GM19467 (cell line): Measurements from ENCODE around the gene MMAA.

Experiments
- ATAC-seq: cut with Tn5 transposase; IDR thresholded peaks from one replicate; pipeline ENCODE4 v1.9.1; 2021; ENCODE audit warnings: mild to moderate bottlenecking, moderate library complexity; ENCODE audit not compliant: unreplicated experiment

MMAA gene

DNA sequence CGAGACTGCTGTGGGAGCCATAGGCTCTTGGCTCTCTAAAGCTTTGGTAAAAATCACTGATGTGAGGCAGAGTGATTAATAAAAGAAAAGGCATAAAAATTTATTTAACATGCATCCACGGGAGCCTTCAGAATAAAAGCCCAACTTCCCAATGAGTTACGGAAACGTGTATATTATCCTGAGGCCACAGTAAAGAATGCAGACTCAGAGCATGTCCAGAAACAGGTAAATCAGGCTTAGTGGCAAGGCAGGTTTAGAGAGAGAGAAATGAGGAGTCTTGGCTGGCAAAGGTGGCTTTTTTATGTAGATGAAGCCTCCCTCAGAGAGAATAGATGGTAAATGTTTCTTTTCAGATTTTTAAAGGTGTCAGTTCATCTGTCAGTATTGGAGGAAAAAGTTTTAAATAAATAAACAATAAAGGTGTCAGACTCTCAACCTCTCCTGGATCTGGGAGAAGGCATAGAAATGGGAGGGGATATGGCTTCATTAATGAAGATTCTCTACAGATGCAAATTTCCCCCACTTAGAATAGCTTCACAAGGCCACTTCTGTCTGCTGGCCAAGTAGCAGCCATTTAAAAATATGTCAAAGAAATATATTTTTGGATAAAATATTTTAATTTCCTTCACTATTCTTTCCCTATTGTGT, 84.8 kb downstream of the MMAA start:
- ATAC-seq: no peak

DNA sequence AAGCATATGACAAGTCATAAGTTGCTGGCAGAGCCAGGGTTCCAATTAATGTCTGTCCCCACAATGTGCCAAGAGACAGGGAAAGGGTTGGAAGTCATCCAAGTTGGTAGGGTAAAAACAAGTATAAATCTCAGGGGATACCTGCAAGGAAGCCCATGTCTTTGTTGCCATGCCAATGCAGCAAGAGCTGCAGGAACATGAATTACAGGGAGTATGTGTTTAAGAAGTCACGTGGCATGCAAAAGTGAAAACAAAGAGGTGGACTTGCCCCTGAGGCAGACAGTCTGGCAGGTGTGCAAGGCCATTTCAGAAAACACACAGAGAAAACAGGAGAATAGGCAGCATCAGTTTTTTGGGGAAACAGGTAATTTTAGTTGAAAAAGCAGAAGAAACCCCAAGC, 90.2 kb downstream of the MMAA start:
- no peak for ATAC-seq
